H1 (cell line): Measurements from ENCODE around the gene MSI2. TPM values are rescaled to one million over a fixed set of nuclear protein-coding genes. Genes with fewer than 3 reads are reported as not detected.

Experiments used
- CTCF ChIA-PET: fragments of 300-600 bp; sonication (Branson Sonifier 250); formaldehyde crosslinking; loops from one replicate; lab custom pipeline; 2021; ENCODE audit not compliant: partially characterized antibody; lab: Charles Lee
- POLR2A ChIA-PET: fragments of 300-600 bp; sonication (Branson Sonifier 250); formaldehyde crosslinking; loops from one replicate; lab custom pipeline; 2021; ENCODE audit warnings: inconsistent platforms; ENCODE audit not compliant: partially characterized antibody; lab: Charles Lee
- DNase-seq, 2 experiments: peaks; one replicate each; pipeline versions ENCODE4 v3.0.0 to v3.0.0-alpha.2; 2010 to 2022; ENCODE audit warnings: low spot score in 2 of 2, low read depth in 1 of 2, mixed read lengths in 1 of 2
- FAIRE-seq: peaks from 2 replicates; lab custom pipeline; 2011; peaks lifted over from hg19 to GRCh38; lab: Jason Lieb, UNC
- H2AFZ ChIP-seq: 2 replicates; pipeline ENCODE4 v1.8.1; 2012; ENCODE audit warnings: low read length, inconsistent platforms
- H2AK5ac ChIP-seq: 2 replicates; pipeline ENCODE4 v1.6.1; 2013; ENCODE audit warnings: low read depth, low read length
- H2BK120ac ChIP-seq: replicated peaks from 2 replicates; pipeline ENCODE3; 2013; ENCODE audit warnings: low read depth, low read length, inconsistent platforms
- H2BK12ac ChIP-seq: 2 replicates; pipeline ENCODE4 v1.6.1; 2013; ENCODE audit warnings: low read depth, low read length
- H2BK15ac ChIP-seq: 2 replicates; pipeline ENCODE4 v1.6.1; 2013; ENCODE audit warnings: low read length
- H2BK20ac ChIP-seq: 2 replicates; pipeline ENCODE4 v1.6.1; 2013; ENCODE audit warnings: low read length
- H2BK5ac ChIP-seq: 2 replicates; pipeline ENCODE4 v1.6.1; 2013; ENCODE audit warnings: low read depth, low read length
- H3K14ac ChIP-seq: 2 replicates; pipeline ENCODE4 v1.6.1; 2013; ENCODE audit warnings: inconsistent platforms; ENCODE audit not compliant: insufficient read length
- H3K18ac ChIP-seq: 2 replicates; pipeline ENCODE4 v1.6.1; 2013; ENCODE audit warnings: low read length; ENCODE audit errors: extremely low read depth
- H3K23ac ChIP-seq: 2 replicates; pipeline ENCODE4 v1.6.1; 2013; ENCODE audit warnings: inconsistent platforms; ENCODE audit not compliant: insufficient read length
- H3K23me2 ChIP-seq: 2 replicates; pipeline ENCODE4 v1.6.1; 2013; ENCODE audit warnings: low read depth, low read length
- H3K27ac ChIP-seq: 2 replicates; pipeline ENCODE4 v1.6.1; 2011; ENCODE audit warnings: low read depth, low read length, inconsistent platforms
- H3K27me3 ChIP-seq, 4 experiments: replicated peaks in 1 of 4; 1 replicate in 1 of 4; 2 replicates in 3 of 4; pipeline versions ENCODE4 v1.6.1 to v1.8.1; 2011 to 2013; ENCODE audit warnings: low read length in 3 of 4, mild to moderate bottlenecking in 3 of 4, inconsistent platforms in 2 of 4, mixed read lengths in 2 of 4, moderate library complexity in 1 of 4; ENCODE audit not compliant: control insufficient read depth in 3 of 4, insufficient read depth in 3 of 4; ENCODE audit errors: extremely low read depth in 1 of 4
- H3K36me3 ChIP-seq, 4 experiments: 2 replicates each; pipeline versions ENCODE4 v1.6.1 to v1.8.1; 2011 to 2013; ENCODE audit warnings: mild to moderate bottlenecking in 4 of 4, low read length in 3 of 4, moderate library complexity in 2 of 4, control low read depth in 1 of 4, inconsistent platforms in 1 of 4; ENCODE audit not compliant: insufficient read depth in 4 of 4, control insufficient read depth in 2 of 4
- H3K4ac ChIP-seq: replicated peaks from 2 replicates; pipeline ENCODE3; 2013; ENCODE audit warnings: low read length, low read depth, mixed read lengths, inconsistent platforms; ENCODE audit not compliant: insufficient read length
- H3K4me1 ChIP-seq, 4 experiments: replicated peaks in 1 of 4; 1 replicate in 1 of 4; 2 replicates in 3 of 4; pipeline versions ENCODE4 v1.6.1 to v1.8.1; 2011 to 2013; ENCODE audit warnings: low read length in 3 of 4, inconsistent platforms in 2 of 4, mixed read lengths in 1 of 4; ENCODE audit not compliant: insufficient read depth in 4 of 4, control insufficient read depth in 3 of 4
- H3K4me2 ChIP-seq, 2 experiments: 2 replicates each; pipeline versions ENCODE4 v1.6.1 to v1.8.1; 2011 to 2013; ENCODE audit warnings: low read depth in 2 of 2, low read length in 2 of 2, control low read depth in 1 of 2, inconsistent platforms in 1 of 2, mild to moderate bottlenecking in 1 of 2; ENCODE audit not compliant: insufficient read depth in 1 of 2
- H3K4me3 ChIP-seq, 4 experiments: fragments of 200-600, 300-600 bp in 1 of 4; sonication (generic), shearing (Covaris generic), sonication (Bioruptor Twin) in 1 of 4; 2 replicates each; pipeline versions ENCODE4 v1.5.1 to v1.8.1; 2011 to 2016; ENCODE audit warnings: low read length in 4 of 4, low read depth in 3 of 4, control low read depth in 2 of 4, inconsistent platforms in 2 of 4, mild to moderate bottlenecking in 2 of 4, mixed read lengths in 1 of 4, moderate library complexity in 1 of 4; ENCODE audit not compliant: insufficient read depth in 2 of 4; ENCODE audit errors: extremely low read depth in 1 of 4
- H3K56ac ChIP-seq: replicated peaks from 2 replicates; pipeline ENCODE3; 2013; ENCODE audit warnings: low read depth, mild to moderate bottlenecking, mixed read lengths, low read length, inconsistent platforms; ENCODE audit not compliant: insufficient read length
- H3K79me1 ChIP-seq: 2 replicates; pipeline ENCODE4 v1.6.1; 2013; ENCODE audit warnings: low read depth, low read length, control low read depth
- H3K79me2 ChIP-seq, 2 experiments: 2 replicates each; pipeline versions ENCODE4 v1.6.1 to v1.8.1; 2012 to 2013; ENCODE audit warnings: low read length in 2 of 2, mild to moderate bottlenecking in 2 of 2, inconsistent platforms in 1 of 2; ENCODE audit not compliant: insufficient read depth in 2 of 2, control insufficient read depth in 1 of 2
- H3K9ac ChIP-seq, 4 experiments: replicated peaks in 1 of 4; 1 replicate in 1 of 4; 2 replicates in 3 of 4; pipeline versions ENCODE4 v1.6.1 to v1.8.1; 2011 to 2013; ENCODE audit warnings: low read depth in 3 of 4, low read length in 3 of 4, control low read depth in 2 of 4, mild to moderate bottlenecking in 2 of 4, moderate library complexity in 2 of 4, inconsistent platforms in 1 of 4; ENCODE audit errors: extremely low read depth in 1 of 4
- H3K9me3 ChIP-seq, 2 experiments: 2 replicates each; pipeline versions ENCODE4 v1.6.1 to v1.8.1; 2012 to 2013; ENCODE audit warnings: mild to moderate bottlenecking in 2 of 2, moderate library complexity in 2 of 2, control low read depth in 1 of 2, inconsistent platforms in 1 of 2, low read depth in 1 of 2, low read length in 1 of 2, mixed read lengths in 1 of 2; ENCODE audit not compliant: insufficient read depth in 2 of 2
- H4K20me1 ChIP-seq, 2 experiments: replicated peaks in 1 of 2; 2 replicates each; pipeline versions ENCODE3 to v1.8.1; 2011 to 2013; ENCODE audit warnings: inconsistent platforms in 2 of 2, low read length in 2 of 2, mild to moderate bottlenecking in 1 of 2; ENCODE audit not compliant: insufficient read depth in 2 of 2, control insufficient read depth in 1 of 2
- H4K5ac ChIP-seq: 2 replicates; pipeline ENCODE4 v1.6.1; 2013; ENCODE audit warnings: low read length, low read depth, mixed read lengths, inconsistent platforms; ENCODE audit not compliant: insufficient read length
- H4K8ac ChIP-seq: 2 replicates; pipeline ENCODE4 v1.8.0; 2013; ENCODE audit warnings: mild to moderate bottlenecking, moderate library complexity, low read length, inconsistent platforms; ENCODE audit not compliant: insufficient read depth; ENCODE audit errors: extremely low read depth
- H4K91ac ChIP-seq: replicated peaks from 2 replicates; pipeline ENCODE3; 2013; ENCODE audit warnings: low read length, mixed read lengths, inconsistent platforms; ENCODE audit not compliant: insufficient read length
- ATF3 ChIP-seq: IDR thresholded peaks from 2 replicates; pipeline ENCODE4 v1.6.1; 2011; ENCODE audit warnings: low read depth, mild to moderate bottlenecking, low read length; ENCODE audit not compliant: insufficient read depth
- CEBPB ChIP-seq: IDR thresholded peaks from 2 replicates; pipeline ENCODE4 v1.6.1; 2012; ENCODE audit warnings: low read depth, low read length
- MAFK ChIP-seq: IDR thresholded peaks from 2 replicates; pipeline ENCODE4 v1.6.1; 2012; ENCODE audit warnings: low read depth, mild to moderate bottlenecking, improper control_type of control experiment, low read length
- SUZ12 ChIP-seq: fragments of 200-600 bp; sonication (generic); IDR thresholded peaks from 2 replicates; pipeline ENCODE4 v1.6.1; 2012; ENCODE audit warnings: mild to moderate bottlenecking, inconsistent platforms, low read length, moderate library complexity, mixed read lengths
- ZNF274 ChIP-seq: IDR thresholded peaks from 2 replicates; pipeline ENCODE4 v1.7.0; 2012; ENCODE audit warnings: low read length, borderline replicate concordance; ENCODE audit errors: extremely low read depth
- whole genome bisulfite sequencing, 2 experiments: shearing (Covaris generic) in 1 of 2; methylation state at CpG; one replicate each; pipeline versions ENCODE4 v1.1.6 to v1.1.7; 2013 to 2015; ENCODE audit warnings: low lambda C conversion rate in 2 of 2, mixed read lengths in 2 of 2, inconsistent platforms in 1 of 2, low coverage in 1 of 2, missing lambda C conversion rate in 1 of 2; ENCODE audit not compliant: insufficient replicate concordance in 2 of 2, insufficient coverage in 1 of 2, insufficient read length in 1 of 2; ENCODE audit errors: extremely low coverage in 1 of 2, missing lambda C conversion rate in 1 of 2; 5-methylcytosine and 5-hydroxymethylcytosine counted together
- polyA plus RNA-seq, 7 experiments: library from polyadenylated mRNA; depleted of rRNA in 3 of 7; stranded (reverse) in 5 of 7; unstranded in 2 of 7; fragments of >200 nt in 5 of 7; fragments of 200-250 nt in 2 of 7; gene quantifications; 1 replicate in 5 of 7; 2 replicates in 1 of 7; 4 replicates in 1 of 7; pipeline versions ENCODE4 v1.2.1 to v1.2.3, GENCODE V29; 2011 to 2013; ENCODE audit warnings: missing spikeins in 2 of 7, mixed read lengths in 2 of 7
- total RNA-seq: library from RNA; stranded (reverse); fragmentation: NEBNext Ultra II Directional; extraction: Animal tissue kit (Norgen Biotek cat#: 25700); gene quantifications from 2 replicates; pipeline ENCODE4 v1.2.1, GENCODE V29; 2021

Gene MSI2
- total and polyA plus RNA-seq, 2 of the 8 experiments (the other 6 are each of a cell fraction or from before 2014, with no cell fraction given): 36.7 to 80.6 TPM

GRCh38 chr17:57668332-57668731 lies 412.0 kb downstream of the MSI2 start:
- H3K27me3 ChIP-seq: no peaks in the 10 kb centered on the region
- H4K8ac ChIP-seq: no peak overlapping the region
- H3K9ac ChIP-seq: no peak overlapping the region
- ChIA-PET CTCF (interaction anchor here (1.0 kb wide), 1 partner anchor 117 kb away, joined by 3 read pairs; no protein-coding TSS in a partner anchor), POLR2A (no interaction called here)
- H3K4me3 ChIP-seq: no peak overlapping the region
- FAIRE-seq (no peak), DNase-seq (peak in 1 of 2 experiments; percentile 7)
- no peak overlapping the region for H2AK5ac ChIP-seq
- no peak overlapping the region for H2BK15ac ChIP-seq
- no peak overlapping the region for H3K23ac ChIP-seq
- TF ChIP-seq ZNF274 (no peak), ATF3 (no peak), SUZ12 (no peak), CEBPB (no peak), MAFK (no peak)
- H2BK120ac ChIP-seq: no peak overlapping the region
- no peak overlapping the region for H2BK5ac ChIP-seq
- H3K4ac ChIP-seq: no peak overlapping the region
- WGBS, 2 experiments: 95% methylated on average over 3 of the region's 3 CpGs; no CpG with 5 or more reads in 1 of the 2 experiments
- H3K79me1 ChIP-seq: no peaks in the 10 kb centered on the region
- H4K91ac ChIP-seq: no peak overlapping the region
- H3K4me1 ChIP-seq: peaks cover 13 to 20% (median 15%) of the 10 kb centered on the region in 4 experiments
- H2AFZ ChIP-seq: no peak overlapping the region
- H3K79me2 ChIP-seq: no peaks in the 10 kb centered on the region
- no peak overlapping the region for H3K14ac ChIP-seq
- H3K27ac ChIP-seq: no peak overlapping the region
- H4K20me1 ChIP-seq: no peaks in the 10 kb centered on the region
- no peaks in the 10 kb centered on the region for H3K9me3 ChIP-seq
- no peak overlapping the region for H4K5ac ChIP-seq
- no peak overlapping the region for H3K18ac ChIP-seq
- H2BK20ac ChIP-seq: no peak overlapping the region
- H3K56ac ChIP-seq: no peak overlapping the region
- H2BK12ac ChIP-seq: no peak overlapping the region
- no peaks in the 10 kb centered on the region for H3K36me3 ChIP-seq
- no peak overlapping the region for H3K4me2 ChIP-seq
- H3K23me2 ChIP-seq: no peaks in the 10 kb centered on the region
